ENCODE results near the gene SLC25A29.

GRCh38 chr14:100323121-100323941, 17.1 kb upstream of the SLC25A29 start, which contains the start of gene SLC25A47:
- TF ChIP-seq ZNF274 (IDR thresholded peaks at IDR 0.05; ENCODE audit: low read depth, low read length) (no peak), YY1 (IDR thresholded peaks at IDR 0.05; ENCODE audit: insufficient read depth, insufficient read length) (no peak), SUZ12 (IDR thresholded peaks at IDR 0.05; ENCODE audit: extremely low read depth, insufficient read depth, insufficient read length) (no peak)
